AG04449 (cell line): Measurements from ENCODE around the gene IFFO2.
A peak's percentile ranks its signal among the peaks of the same experiment; 100 is the strongest.

Experiments used
- CTCF ChIA-PET: fragments of 350-600 bp; formaldehyde crosslinking; extraction: SDS; loops from one replicate; lab custom pipeline; 2021; ENCODE audit warnings: antibody characterized with exemption; lab: Yijun Ruan, JAX
- POLR2A ChIA-PET: fragments of 400-600, 350-600 bp; formaldehyde crosslinking; extraction: SDS; loops from one replicate; lab custom pipeline; 2020; ENCODE audit warnings: antibody characterized with exemption, inconsistent platforms; lab: Yijun Ruan, JAX
- DNase-seq: peaks from one replicate; pipeline ENCODE4 v3.0.0-alpha.2; 2010; ENCODE audit warnings: low read depth, low spot score
- H3K4me3 ChIP-seq: 2 replicates; pipeline ENCODE4 v1.5.1; 2011; ENCODE audit warnings: low read depth, mild to moderate bottlenecking, control low read depth, low read length
- CTCF ChIP-seq: IDR thresholded peaks from one replicate; pipeline ENCODE4 v1.5.1; 2011; ENCODE audit warnings: mild to moderate bottlenecking, moderate library complexity, low read length, control low read depth, inconsistent platforms; ENCODE audit not compliant: insufficient read depth; ENCODE audit errors: missing control alignments

IFFO2 gene

GRCh38 chr1:18875107-18875795 is 81.2 kb downstream of the IFFO2 start:
- CTCF ChIA-PET, result interaction anchor here (0.6 to 6.0 kb wide), 23 partner anchors 9 to 1592 kb away, joined by 3 to 95 read pairs (median 4); partner anchors contain the start of gene ALDH4A1
- peak; percentile 97 for TF ChIP-seq CTCF
- no peak overlapping the region for H3K4me3 ChIP-seq
- POLR2A ChIA-PET, result no interaction called here
- peak; percentile 34 for DNase-seq

GRCh38 chr1:18874600-18874999 is 81.9 kb downstream of the IFFO2 start:
- no peak overlapping the region for H3K4me3 ChIP-seq
- ChIA-PET POLR2A (no interaction called here), CTCF (interaction anchor here (0.6 to 6.0 kb wide), 21 partner anchors 8 to 1593 kb away, joined by 3 to 95 read pairs (median 4); partner anchors contain the start of gene ALDH4A1)
- TF ChIP-seq CTCF, result no peak
- DNase-seq, result no peak

GRCh38 chr1:18874036-18874435 is 82.4 kb downstream of the IFFO2 start:
- POLR2A ChIA-PET, result interaction anchor here (1.0 kb wide), 1 partner anchor 11 kb away, joined by 3 read pairs; no protein-coding TSS in a partner anchor
- no peak overlapping the region for H3K4me3 ChIP-seq
- TF ChIP-seq CTCF, result no peak
- CTCF ChIA-PET, result interaction anchor here (1.0 to 6.0 kb wide), 17 partner anchors 8 to 292 kb away, joined by 3 to 95 read pairs (median 4); partner anchors contain the start of gene ALDH4A1
- no peak for DNase-seq

- POLR2A ChIA-PET, result interaction anchor here (0.7 kb wide), 1 partner anchor 35 kb away, joined by 3 read pairs; no protein-coding TSS in a partner anchor
- H3K4me3 ChIP-seq, result no peak overlapping the region
- CTCF ChIA-PET, result interaction anchor here (1.0 to 6.0 kb wide), 5 partner anchors 9 to 278 kb away, joined by 3 to 95 read pairs (median 6); no protein-coding TSS in a partner anchor
- no peak for DNase-seq
- TF ChIP-seq CTCF, result no peak
Observed at GRCh38 chr1:18872071-18872611, 84.3 kb downstream of the IFFO2 start.

- ChIA-PET POLR2A (no interaction called here), CTCF (interaction anchor here (1.0 to 6.0 kb wide), 3 partner anchors 10 to 274 kb away, joined by 3 to 95 read pairs (median 6); no protein-coding TSS in a partner anchor)
- no peak overlapping the region for H3K4me3 ChIP-seq
- TF ChIP-seq CTCF, result no peak
- no peak for DNase-seq
Observed at GRCh38 chr1:18871401-18872070, 84.9 kb downstream of the IFFO2 start.
